ENCODE measurements around the gene PITPNC1.

The PITPNC1 gene

DNA sequence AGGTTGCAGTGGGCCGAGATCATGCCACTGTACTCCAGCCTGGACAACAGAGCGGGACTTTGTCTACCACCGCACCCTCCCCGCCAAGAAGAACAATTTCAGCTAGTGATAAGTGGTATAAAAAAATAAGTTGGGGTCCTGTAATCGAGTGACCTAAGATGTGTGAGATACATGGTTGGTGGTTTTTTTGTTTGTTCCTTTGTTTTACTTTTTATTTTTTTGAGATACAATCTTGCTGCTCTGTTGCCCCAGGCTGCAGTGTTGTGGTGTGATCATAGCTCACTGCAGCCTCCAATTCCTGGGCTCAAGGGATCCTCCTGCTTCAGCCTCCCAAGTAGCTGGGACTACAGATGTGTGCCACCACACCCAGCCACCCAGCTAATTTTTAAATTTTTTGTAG, 58.7 kb downstream of the PITPNC1 start:
- no peak for DNase-seq

DNA sequence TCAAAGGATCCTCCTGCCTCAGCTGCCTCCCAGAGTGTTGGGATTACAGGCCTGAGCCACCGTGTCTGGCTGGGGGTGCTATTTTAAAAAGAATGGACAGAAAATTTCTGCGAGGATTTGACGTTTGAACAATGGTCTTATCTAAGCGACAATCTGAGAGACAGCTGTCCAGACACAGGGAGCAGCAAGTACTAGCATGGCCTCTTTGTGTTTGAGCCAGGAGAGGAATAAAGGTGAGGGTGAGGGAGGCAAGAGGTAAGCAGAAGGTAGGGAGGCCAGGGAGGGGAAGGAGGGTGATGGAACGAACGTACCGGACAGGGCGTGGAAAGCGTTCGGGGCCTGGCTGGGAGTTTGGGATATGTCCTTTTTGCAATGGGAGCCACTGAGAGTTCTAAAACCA, 59.2 kb downstream of the PITPNC1 start:
- no peak for DNase-seq

DNA sequence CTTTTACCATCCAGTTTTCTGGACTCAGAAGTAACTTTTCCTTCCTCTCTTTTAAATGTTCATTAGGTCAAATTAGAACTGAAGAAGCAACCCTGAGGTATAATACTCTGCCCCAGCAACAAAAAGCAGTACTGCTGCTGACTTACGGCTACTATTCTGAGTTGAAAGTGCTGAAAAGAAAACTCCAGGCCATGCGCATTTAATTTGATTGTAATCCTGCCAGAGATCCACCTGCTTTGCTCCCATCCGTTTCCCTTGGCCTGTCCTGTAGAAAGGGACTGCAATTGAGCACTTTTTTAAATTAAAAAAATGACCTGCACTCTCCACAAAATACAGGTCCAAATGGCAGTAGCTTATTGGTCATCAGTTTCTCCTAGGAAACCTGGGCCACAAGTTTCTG, 61.6 kb downstream of the PITPNC1 start:
- DNase-seq, result no peak

DNA sequence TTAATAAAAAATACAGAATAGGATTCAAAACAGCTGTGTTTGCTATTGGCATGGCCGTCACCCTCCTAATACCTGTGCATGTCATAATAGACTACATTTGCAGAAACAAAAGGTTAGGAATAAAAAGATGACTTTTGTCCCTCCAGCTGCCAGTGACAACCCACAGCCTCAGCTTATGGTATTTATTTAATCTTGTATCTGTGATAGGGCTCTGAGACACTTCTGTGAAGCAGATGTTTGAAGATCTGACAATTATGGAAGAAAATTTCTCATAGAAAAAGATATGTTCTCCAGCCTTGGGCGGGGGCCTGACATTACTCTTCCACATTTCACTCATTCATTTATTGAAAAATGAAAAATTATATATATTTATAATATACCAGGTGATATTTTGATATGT, 62.2 kb downstream of the PITPNC1 start:
- no peak for DNase-seq

DNA sequence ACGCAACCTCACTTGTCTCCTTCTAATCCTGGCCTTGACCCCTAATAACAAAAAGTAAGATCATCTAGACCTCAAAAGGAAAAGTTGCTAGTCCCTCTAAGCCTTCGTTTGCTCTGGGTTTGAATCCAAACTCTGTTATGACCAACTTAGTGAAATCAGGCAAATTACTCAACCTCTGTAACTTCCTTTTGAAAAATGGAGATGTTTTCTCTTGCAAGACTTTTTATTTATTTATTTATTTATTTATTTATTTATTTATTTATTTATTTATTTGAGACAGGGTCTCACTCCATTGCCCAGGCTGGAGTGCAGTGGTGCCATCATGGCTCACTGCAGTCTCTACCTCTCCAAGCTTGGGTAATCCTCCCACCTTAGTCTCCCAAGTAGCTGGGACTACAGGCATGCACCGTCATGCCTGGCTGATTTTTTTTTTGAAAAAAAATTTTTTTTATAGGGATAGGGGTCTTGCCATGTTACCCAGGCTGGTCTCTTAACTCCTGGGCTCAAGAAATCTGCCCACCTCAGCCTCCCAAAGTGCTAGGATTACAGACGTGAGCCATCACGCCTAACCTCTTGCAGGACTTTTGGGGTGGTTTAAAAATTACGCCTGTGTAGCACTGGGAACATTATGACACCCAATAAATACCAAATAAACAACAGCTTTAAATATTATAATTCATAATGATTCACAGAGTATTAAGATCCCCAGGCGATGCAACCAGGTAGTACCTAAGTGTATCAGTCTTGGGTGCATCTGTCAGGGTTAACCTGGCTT, 63.4 kb downstream of the PITPNC1 start:
- no peak for DNase-seq

DNA sequence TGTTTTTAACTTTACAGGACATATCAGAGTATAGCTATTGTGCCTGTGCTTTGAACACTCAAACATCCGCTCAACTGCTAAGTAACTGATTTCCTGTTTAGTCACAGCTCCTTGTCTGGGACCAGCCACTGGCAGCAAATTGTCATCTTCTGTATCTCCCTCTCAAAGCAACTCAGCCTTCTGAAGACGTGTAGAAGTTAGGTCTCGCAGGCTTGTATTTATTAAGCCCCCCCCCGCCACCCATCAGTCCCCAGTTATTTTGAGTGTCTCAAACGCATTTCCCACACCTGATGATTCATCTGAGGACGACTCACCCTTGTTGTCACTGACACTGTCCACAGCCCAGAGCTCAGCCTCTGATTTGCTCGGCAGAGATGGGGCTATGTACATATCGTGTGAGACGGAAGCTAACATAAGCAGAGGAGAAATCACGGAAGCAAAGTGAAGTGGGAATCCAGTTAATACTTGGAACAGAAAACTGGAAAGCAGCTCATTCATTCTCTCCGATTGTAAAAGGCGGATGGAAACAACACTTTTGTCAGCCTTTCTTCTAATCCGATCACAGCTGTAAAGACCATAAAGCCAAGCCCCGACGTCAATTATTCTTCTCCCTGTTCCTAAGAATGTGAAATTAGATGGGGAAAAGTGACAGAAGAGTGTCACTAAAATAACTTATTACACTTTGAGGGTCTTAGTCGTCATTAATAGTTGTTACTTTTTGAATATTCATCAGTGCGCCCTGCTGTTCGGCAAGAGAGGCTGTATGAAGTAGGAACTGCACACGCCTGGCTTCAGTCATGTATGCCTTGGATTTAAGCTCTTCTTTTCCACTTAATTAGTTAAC, 64.2 kb downstream of the PITPNC1 start:
- no peak for DNase-seq

DNA sequence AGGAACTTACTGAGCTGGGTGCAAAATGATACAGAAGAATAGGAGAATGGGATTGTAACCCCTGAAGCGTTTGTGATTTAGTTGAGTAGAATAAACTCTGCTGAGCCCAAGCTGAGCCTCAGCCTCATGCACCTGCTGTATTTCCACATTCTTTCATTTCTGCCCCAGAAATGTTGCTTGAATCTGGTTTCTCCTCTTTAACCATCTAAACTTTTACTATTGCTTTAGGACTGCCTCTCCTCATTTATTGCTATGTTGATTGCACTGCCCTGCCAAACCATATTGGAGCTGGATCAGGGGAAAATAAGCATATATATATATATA, 64.8 kb downstream of the PITPNC1 start:
- no peak for DNase-seq

DNA sequence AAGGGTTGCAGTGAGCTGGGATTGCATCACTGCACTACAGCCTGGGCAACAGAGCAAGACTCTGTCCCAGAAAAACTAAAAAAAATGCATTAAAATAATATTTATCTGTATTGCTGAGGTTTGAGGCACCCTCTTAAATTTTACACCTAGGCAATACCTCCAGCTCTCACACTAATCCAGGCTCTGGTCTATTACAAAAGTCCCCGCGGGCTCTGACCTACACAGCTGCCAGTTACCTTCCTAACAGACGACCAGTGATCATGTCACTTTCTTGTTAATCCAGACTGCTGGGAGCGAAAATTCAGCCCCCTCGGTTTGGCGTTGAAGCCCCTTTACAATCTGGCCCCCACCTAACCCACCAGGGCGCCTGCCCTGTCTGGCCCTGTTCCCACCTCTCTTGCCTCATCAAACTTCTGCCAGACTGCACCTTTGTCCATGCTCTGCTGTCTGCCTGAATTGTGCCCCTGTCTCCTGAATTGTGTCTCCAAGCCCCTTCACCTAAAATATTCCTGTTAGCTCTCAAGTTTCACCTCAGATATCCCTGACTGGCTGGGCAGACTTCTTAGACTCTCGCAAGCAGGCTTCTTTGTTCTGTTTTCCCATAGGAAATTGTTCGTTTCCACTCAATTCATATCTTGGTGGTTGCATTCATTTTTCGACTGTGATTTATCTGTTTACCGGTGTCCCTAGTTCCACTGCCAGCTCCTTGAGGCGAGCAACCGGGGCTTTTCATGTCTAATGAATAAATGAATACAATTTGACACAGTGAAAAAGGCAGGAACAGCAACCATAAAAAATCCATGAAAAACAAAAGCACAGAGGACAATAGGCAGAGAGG, 65.9 kb downstream of the PITPNC1 start:
- DNase-seq, result no peak

DNA sequence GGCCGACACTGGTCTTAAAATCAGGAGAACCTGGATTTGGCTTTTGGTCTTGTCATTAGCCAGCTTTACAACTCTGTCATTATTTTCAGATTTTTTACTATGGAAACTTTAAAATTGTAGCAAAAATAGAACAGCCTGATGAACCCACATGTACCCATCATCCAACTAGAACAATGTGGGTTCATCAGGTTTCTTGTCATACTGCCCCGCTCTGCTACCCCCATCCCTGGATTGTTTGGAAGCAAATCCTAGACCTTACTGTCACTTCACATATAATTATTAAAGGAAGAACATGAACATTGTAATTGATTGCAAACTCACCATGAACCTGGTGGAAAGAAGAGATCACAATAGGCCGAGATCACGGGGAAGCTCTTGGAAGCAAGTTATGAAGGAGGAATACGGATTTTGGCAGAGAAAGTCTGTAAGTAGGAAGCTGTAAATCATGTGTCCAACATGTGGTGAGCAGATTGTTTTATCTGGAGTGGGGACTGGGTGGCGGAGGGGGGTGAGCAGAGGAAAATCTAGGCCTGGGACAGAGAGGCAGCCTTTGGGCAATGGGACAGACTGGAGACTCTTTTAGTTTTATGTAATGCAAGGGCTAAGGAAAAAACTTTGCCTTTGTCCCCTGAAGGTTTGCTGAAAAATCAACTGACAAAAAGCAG, 67.0 kb downstream of the PITPNC1 start:
- DNase-seq, result no peak

DNA sequence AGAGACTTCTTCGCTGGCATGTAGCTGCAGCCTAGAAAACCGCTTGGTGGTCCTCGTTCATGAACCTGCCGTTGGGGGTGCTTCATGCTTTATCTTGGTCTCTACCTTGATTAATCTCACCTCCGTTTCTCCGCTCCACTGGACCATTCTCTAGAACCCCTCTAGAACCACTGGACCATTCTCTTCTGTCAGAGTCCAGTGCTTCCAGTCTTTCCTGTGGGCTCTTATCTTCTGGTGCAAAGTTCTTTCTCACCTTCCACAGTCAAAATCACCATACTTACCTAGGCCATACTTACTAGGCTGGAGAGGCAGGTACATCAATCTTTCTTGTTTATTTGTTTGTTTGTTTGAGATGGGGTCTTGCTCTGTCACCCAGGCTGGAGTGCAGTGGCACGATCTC, 71.4 kb downstream of the PITPNC1 start:
- no peak for DNase-seq

DNA sequence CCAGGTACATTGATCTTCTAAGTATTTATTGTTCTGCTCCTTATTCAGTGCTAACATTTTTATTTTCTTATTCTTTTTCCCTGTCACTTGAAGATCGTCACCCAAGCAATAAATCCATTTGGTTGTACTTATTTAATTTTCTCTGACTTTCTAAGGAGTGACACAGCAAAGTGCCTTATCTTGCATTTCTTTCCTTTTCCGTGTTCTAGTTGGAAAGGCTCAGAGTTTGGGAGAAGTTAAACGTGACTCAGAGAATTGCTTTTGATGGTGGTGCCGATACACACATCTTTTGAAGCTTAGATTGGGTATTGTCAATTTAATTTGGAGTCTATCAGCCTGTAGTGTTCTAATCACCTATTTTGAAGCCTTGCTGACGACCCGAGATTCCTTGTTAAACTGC, 72.0 kb downstream of the PITPNC1 start:
- no peak for DNase-seq

DNA sequence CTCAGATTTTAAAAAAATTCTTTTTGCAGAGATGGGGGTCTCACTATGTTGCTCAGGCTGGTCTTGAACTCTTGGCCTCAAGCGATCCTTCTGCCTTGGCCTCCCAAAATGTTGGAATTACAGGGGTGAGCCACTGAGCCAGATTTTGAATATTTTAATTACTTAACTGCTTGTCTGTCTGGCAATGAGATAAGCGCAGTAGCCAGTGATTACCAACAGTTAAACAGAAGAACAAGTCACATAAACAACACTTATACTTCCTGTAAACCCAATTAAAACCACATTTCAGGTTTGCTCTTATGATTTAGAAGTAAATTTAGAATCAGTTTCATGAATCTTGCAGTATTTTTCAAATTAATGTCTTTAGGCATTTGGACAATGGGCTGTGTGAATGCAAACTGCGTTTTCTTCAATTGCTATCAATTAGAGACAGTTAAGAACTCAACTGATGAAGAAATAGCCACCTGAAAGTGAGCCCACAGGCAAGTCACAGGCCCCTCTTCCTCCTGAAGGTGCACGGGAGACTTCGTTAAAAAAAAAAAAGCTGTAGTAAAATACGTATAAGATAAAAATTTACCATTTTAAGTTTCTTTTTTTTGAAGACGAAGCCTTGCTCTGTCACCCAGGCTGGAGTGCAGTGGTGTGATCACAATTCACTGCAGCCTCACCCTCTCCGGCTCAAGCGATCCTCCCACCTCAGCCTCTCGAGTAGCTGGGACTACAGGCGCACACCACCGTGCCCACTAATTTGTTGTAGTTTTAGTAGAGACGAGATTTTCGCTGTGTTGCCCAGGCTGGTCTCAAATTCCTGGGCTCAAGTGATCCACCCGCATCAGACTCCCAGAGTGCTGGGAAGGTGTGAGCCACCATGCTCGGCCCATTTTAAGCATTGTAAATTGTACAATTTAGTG, 73.0 kb downstream of the PITPNC1 start:
- DNase-seq, result no peak

DNA sequence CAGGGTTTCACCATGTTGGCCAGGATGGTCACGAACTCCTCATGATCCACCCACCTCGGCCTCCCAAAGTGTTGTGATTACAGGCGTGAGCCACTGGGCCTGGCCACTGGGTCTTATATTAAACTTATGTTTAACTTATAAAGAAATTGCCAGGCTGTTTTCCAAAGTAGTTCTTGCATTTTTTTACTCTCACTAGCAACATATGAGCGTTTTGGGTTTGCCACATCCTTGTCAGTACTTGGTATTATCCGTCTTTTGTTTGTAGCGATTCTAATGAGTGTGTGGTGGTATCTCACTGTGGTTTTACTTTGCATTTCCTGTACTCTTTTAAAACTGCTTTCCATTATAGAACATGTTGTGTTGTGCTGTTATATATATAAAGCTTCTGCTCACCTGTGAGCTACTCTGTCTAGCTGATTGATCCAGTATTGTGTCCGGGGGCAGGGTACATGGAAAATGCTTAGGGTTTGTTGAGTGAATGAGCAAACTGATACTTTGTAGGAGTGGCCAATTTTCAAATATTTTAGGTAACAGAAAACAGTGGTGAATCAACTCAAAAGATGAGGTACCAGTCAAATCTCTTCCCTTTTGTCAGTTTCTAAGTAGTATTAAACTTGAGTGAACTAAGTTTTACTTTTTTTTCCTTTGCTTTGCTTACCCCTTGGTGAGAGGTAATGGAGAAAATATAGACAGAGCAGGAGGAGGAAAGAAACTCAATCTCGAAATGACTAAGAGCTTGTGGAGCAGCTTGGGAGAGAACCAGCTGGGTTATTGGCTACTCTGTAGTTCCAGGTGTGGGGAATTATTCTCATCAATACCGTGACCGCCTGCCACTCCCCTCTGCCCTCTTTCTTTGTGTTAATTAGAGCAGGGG, 75.8 kb downstream of the PITPNC1 start:
- DNase-seq, result no peak

DNA sequence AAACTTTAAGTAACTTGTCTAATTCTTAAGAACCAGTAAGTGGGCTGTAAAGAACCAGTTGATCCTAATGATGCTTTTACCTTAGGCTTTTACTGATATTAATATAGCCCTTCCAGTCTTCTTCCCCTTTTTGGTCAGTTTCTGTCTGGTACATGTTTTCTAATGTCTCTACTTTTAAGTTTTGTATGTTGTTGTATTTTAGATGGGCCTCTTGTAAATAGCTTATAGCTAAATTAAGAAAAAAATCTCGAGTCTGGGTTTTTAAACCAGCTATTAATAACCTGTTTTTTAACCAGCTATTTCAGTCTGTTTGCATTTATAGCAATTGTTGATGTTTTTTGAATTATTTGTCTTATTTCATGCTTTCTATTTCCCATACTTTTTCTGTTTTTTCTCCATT, 79.0 kb downstream of the PITPNC1 start:
- no peak for DNase-seq

DNA sequence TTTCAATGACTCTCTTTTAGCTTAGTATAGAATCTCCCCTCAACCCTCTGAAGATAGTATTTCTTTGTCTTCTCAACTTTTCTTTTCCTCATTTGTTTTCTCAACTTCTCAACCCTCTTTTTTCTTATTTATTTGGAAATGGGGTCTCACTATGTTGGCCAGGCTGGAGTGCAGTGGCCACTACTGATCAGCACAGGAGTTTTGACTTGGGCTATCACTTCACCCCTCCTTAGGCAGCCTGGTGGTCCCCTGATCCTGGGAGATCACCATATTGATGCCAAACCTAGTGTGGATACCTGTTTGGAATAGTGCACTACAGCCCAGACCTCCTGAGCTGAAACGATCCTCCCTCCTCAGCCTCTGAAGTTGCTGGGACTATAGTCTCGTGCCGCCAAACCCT, 79.8 kb downstream of the PITPNC1 start:
- no peak for DNase-seq

DNA sequence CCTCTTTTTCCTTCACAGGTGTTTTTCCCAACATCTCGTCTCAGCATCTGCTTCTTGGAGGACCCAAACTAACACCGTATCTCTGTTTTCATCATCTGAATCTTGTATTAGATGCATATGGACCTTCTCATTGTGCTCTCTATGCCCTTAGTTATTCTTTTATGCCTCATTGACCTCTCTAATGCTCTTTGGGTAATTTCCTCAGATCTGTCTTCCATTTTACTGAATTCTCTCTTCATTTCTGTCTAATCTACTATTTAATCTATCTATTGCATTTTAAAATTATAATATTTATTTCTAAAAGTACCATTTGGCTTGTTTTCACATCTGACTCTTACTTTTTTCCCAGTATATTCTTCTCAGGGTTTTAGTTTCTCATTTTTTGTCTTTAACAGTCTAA, 81.1 kb downstream of the PITPNC1 start:
- DNase-seq, result no peak

DNA sequence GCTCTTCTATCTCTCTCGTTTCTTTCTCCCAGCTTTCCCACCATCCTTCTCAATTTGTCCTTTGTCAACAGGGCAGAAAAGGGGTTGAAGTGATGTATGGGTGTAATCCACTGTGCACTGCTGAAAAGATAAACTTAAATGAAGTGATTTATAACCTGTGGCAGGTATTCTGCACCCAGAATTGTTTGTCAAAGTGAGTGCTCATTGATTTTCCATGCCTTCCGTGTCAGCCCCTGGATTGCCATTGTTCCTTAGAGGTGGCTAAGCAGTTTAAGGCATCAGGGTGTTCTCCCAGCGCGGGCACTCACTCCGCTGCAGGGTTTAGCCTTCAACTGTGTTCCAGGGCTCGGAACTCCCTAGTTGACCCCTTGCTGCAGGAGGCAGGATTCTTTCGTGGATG, 82.9 kb downstream of the PITPNC1 start:
- DNase-seq, result no peak

DNA sequence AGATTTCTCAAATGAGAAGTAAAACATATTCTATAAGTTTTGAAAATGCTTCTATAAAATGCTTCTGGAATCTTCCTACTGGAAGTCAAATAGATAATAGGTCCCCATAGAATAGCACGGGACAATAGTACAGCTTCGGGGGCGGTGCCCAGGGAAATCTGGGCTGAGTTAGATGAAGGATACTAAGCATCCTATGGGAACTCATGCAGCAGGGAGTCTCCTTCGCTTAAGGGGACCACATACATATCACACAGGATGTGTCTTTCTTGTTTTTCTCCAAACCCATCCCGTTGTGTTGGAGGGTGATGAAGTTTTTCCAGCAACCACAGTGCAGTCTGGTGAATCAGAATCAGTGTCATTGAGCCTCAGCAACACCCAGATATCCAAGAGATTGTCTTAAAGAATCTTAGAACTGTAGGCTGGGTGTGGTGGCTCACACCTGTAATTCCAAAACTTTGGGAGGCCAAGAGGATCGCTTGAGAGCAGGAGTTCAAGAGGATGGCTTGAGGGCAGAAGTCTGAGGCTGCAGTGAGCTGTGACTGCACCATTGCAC, 84.2 kb downstream of the PITPNC1 start:
- no peak for DNase-seq

DNA sequence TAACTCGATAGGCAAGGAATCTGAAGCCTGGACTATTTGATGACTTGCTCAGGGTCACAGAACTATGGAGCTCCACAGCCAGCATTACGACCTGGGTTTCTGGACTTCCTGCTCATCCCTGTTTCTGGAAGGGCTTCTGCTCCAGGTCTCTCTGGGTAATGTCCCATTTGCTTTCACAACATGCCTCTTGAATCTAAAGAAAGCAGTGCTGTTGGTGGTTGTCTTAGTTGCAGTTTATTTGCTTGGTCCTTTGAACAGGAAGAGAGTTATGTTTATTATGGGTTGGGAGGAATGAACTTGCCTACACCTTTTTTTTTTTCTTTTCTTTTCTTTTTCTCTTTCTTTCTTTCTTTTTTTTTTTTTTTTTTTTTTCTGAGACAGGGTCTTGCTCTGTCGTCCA, 84.8 kb downstream of the PITPNC1 start:
- DNase-seq, result no peak

DNA sequence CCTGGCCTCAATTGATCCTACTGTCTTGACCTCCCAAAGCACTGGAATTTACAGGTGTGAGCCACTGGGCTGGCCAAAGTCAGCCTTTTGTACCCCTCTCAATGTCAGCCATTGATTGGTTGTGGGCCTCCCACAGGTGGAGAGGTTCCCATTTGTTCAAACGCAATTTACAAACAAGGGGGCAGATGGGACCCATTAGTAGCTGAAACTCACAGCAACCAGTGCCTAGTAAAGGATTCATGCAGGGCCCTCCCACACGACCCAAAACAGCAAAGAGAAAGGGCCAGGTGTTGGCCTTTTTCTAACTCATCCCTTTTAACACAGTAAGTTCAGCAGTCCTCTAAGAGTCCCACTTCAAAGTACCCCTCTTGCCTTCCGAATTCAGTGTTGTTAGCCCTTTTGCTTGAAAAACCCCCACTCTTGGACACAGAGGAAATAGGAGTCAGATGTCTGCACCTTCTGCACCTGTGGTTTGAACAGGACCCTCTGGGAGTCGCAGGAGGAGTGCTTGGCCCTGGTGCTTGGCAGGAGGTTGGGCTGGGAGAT, 89.2 kb downstream of the PITPNC1 start:
- DNase-seq, result no peak
